Measurements from ENCODE around the gene GKAP1. TPM values are rescaled to one million over a fixed set of nuclear protein-coding genes. Genes with fewer than 3 reads are reported as not detected.
"Not testable (repeated sequence)": the region's sequence is repeated elsewhere in the genome, so short reads cannot be mapped to it uniquely, and the experiment has no call there.

The GKAP1 gene
- total RNA-seq, 1 experiment from 2014 or later: 7.5 TPM

- Mint-ChIP-seq H3K27ac (ENCODE audit: unreplicated experiment) (peak overlapping the region; percentile 98), H3K4me3 (ENCODE audit: low read depth, unreplicated experiment) (peak overlapping the region; percentile 86), H3K9me3 (ENCODE audit: low read depth, unreplicated experiment) (no peaks in the 10 kb centered on the region), H3K4me1 (ENCODE audit: low read depth, unreplicated experiment) (peaks cover 19% of the 10 kb centered on the region), H3K36me3 (ENCODE audit: insufficient read depth, unreplicated experiment) (peaks cover 42% of the 10 kb centered on the region), H3K27me3 (ENCODE audit: unreplicated experiment) (no peaks in the 10 kb centered on the region)
- intact Hi-C loops (cut with micrococcal nuclease; ENCODE audit: unreplicated experiment): no loop called here
- CTCF ChIA-PET: no interaction called here
- BruUV-seq (replicated peaks): no TSS peak
- no peak for TF ChIP-seq CTCF (IDR thresholded peaks at IDR 0.05; ENCODE audit: unreplicated experiment)
- no peak for DNase-seq
Observed at GRCh38 chr9:83706676-83707517, 110.7 kb downstream of the GKAP1 start.

GRCh38 chr9:83705219-83705651 is 112.3 kb downstream of the GKAP1 start:
- CTCF ChIA-PET: interaction anchor here (0.6 to 0.7 kb wide), 3 partner anchors 43 to 1099 kb away, joined by 3 to 5 read pairs (median 4); no protein-coding TSS in a partner anchor
- BruUV-seq (replicated peaks); intact Hi-C loops (cut with micrococcal nuclease; ENCODE audit: unreplicated experiment); H3K9me3 Mint-ChIP-seq (ENCODE audit: low read depth, unreplicated experiment); H3K27me3 Mint-ChIP-seq (ENCODE audit: unreplicated experiment): not testable (repeated sequence)
- peak overlapping the region; percentile 86 for H3K4me3 Mint-ChIP-seq (ENCODE audit: low read depth, unreplicated experiment)
- peaks cover 42% of the 10 kb centered on the region for H3K36me3 Mint-ChIP-seq (ENCODE audit: insufficient read depth, unreplicated experiment)
- H3K4me1 Mint-ChIP-seq (ENCODE audit: low read depth, unreplicated experiment): peaks cover 31% of the 10 kb centered on the region
- H3K27ac Mint-ChIP-seq (ENCODE audit: unreplicated experiment): peak overlapping the region; percentile 71
- DNase-seq: peak; percentile 0

GRCh38 chr9:83701769-83702168 is 115.8 kb downstream of the GKAP1 start:
- Mint-ChIP-seq H3K4me3 (ENCODE audit: low read depth, unreplicated experiment) (peak overlapping the region; percentile 50), H3K27me3 (ENCODE audit: unreplicated experiment) (no peaks in the 10 kb centered on the region), H3K9me3 (ENCODE audit: low read depth, unreplicated experiment) (no peaks in the 10 kb centered on the region), H3K36me3 (ENCODE audit: insufficient read depth, unreplicated experiment) (peaks cover 22% of the 10 kb centered on the region), H3K27ac (ENCODE audit: unreplicated experiment) (peak overlapping the region; percentile 44), H3K4me1 (ENCODE audit: low read depth, unreplicated experiment) (peaks cover 28% of the 10 kb centered on the region)
- CTCF ChIA-PET: no interaction called here
- DNase-seq: no peak
- no TSS peak for BruUV-seq (replicated peaks)
- intact Hi-C loops (cut with micrococcal nuclease; ENCODE audit: unreplicated experiment): no loop called here
- TF ChIP-seq CTCF (IDR thresholded peaks at IDR 0.05; ENCODE audit: unreplicated experiment): no peak

GRCh38 chr9:83701286-83701685 is 116.3 kb downstream of the GKAP1 start:
- BruUV-seq (replicated peaks): no TSS peak
- peak overlapping the region; percentile 44 for H3K27ac Mint-ChIP-seq (ENCODE audit: unreplicated experiment)
- intact Hi-C loops (cut with micrococcal nuclease; ENCODE audit: unreplicated experiment): no loop called here

More at GRCh38 chr9:83701286-83701685, 116.3 kb downstream of the GKAP1 start:
- Mint-ChIP-seq H3K36me3 (ENCODE audit: insufficient read depth, unreplicated experiment) (peaks cover 17% of the 10 kb centered on the region), H3K27me3 (ENCODE audit: unreplicated experiment) (no peaks in the 10 kb centered on the region), H3K9me3 (ENCODE audit: low read depth, unreplicated experiment) (no peaks in the 10 kb centered on the region), H3K4me3 (ENCODE audit: low read depth, unreplicated experiment) (peak overlapping the region; percentile 50), H3K4me1 (ENCODE audit: low read depth, unreplicated experiment) (peaks cover 28% of the 10 kb centered on the region)
- no peak for TF ChIP-seq CTCF (IDR thresholded peaks at IDR 0.05; ENCODE audit: unreplicated experiment)
- CTCF ChIA-PET: no interaction called here
- no peak for DNase-seq

Data from Calu3 (cell line).